Neural crest cell (in vitro differentiated cells): ENCODE measurements around the gene PYGO2. TPM values are rescaled to one million over a fixed set of nuclear protein-coding genes. Genes with fewer than 3 reads are reported as not detected.
A peak's percentile ranks its signal among the peaks of the same experiment; 100 is the strongest.
"Not testable (repeated sequence)": the region's sequence is repeated elsewhere in the genome, so short reads cannot be mapped to it uniquely, and the experiment has no call there.

Source experiments
- DNase-seq: peaks from one replicate; pipeline ENCODE4 v3.0.0; 2021; ENCODE audit warnings: low read depth, mixed read lengths, low spot score
- H3K27ac Mint-ChIP-seq: one replicate; pipeline ENCODE4 v1.8.0; 2021; ENCODE audit warnings: mild to moderate bottlenecking, mixed read lengths; ENCODE audit not compliant: unreplicated experiment
- H3K27me3 Mint-ChIP-seq: 2 replicates; pipeline ENCODE4 v1.8.0; 2021; ENCODE audit warnings: low read depth, mild to moderate bottlenecking, mixed read lengths
- H3K36me3 Mint-ChIP-seq: 2 replicates; pipeline ENCODE4 v1.8.0; 2021; ENCODE audit warnings: low read depth, mild to moderate bottlenecking, mixed read lengths
- H3K4me1 Mint-ChIP-seq: 2 replicates; pipeline ENCODE4 v1.8.0; 2021; ENCODE audit warnings: mixed read lengths
- H3K4me3 Mint-ChIP-seq: one replicate; pipeline ENCODE4 v1.8.0; 2021; ENCODE audit warnings: mild to moderate bottlenecking, mixed read lengths
- H3K9me3 Mint-ChIP-seq: 2 replicates; pipeline ENCODE4 v1.8.0; 2021; ENCODE audit warnings: mixed read lengths
- total RNA-seq: library from RNA; stranded (reverse); gene quantifications from 2 replicates; pipeline ENCODE4 v1.2.1, GENCODE V29; 2021
- TF ChIP-seq, protein P1 (sequence below): fragments of 200-600 bp; sonication (generic); conservative IDR thresholded peaks from 2 replicates; pipeline ENCODE4 v1.5.0; 2021; ENCODE audit warnings: antibody characterized with exemption, mild to moderate bottlenecking

Gene PYGO2
- total RNA-seq, 1 donor from 2014 or later = 65.1 TPM

DNA sequence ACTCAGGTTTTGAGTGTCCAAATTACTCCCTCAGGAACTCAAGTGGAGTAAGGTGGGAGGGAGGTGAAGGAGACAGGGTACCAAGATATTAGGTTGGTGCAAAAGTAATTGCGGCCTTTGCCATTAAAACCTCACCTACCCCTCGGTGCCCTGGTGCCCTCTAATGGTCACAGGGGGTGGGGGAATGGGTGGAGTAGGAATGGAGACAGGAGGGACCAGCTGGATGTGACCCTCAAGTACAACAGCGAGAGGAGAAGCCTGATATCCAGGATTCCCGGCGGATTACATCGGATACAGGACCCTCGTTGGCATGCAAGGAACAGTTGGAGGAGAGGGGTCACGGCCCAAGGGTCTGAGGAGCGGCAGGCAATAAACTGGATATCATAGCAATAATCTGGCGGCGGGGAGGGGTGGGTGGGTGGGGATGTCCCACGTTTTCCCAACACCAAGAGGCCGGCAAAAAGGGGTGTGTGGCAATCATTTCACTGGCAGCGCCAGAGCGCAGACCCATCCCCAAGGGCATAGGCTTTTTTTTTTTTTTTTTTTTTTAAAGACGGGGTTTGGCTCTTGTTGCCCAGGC lies 36.7 kb upstream of the PYGO2 start:
- H3K27me3 Mint-ChIP-seq = no peaks in the 10 kb centered on the region
- peak overlapping the region; percentile 81 for H3K4me3 Mint-ChIP-seq
- no peaks in the 10 kb centered on the region for H3K36me3 Mint-ChIP-seq
- peaks cover 20% of the 10 kb centered on the region for H3K4me1 Mint-ChIP-seq
- TF ChIP-seq, protein P1, sequence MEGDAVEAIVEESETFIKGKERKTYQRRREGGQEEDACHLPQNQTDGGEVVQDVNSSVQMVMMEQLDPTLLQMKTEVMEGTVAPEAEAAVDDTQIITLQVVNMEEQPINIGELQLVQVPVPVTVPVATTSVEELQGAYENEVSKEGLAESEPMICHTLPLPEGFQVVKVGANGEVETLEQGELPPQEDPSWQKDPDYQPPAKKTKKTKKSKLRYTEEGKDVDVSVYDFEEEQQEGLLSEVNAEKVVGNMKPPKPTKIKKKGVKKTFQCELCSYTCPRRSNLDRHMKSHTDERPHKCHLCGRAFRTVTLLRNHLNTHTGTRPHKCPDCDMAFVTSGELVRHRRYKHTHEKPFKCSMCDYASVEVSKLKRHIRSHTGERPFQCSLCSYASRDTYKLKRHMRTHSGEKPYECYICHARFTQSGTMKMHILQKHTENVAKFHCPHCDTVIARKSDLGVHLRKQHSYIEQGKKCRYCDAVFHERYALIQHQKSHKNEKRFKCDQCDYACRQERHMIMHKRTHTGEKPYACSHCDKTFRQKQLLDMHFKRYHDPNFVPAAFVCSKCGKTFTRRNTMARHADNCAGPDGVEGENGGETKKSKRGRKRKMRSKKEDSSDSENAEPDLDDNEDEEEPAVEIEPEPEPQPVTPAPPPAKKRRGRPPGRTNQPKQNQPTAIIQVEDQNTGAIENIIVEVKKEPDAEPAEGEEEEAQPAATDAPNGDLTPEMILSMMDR = no peak
- DNase-seq = no peak
- H3K9me3 Mint-ChIP-seq = no peaks in the 10 kb centered on the region
- no peak overlapping the region for H3K27ac Mint-ChIP-seq

DNA sequence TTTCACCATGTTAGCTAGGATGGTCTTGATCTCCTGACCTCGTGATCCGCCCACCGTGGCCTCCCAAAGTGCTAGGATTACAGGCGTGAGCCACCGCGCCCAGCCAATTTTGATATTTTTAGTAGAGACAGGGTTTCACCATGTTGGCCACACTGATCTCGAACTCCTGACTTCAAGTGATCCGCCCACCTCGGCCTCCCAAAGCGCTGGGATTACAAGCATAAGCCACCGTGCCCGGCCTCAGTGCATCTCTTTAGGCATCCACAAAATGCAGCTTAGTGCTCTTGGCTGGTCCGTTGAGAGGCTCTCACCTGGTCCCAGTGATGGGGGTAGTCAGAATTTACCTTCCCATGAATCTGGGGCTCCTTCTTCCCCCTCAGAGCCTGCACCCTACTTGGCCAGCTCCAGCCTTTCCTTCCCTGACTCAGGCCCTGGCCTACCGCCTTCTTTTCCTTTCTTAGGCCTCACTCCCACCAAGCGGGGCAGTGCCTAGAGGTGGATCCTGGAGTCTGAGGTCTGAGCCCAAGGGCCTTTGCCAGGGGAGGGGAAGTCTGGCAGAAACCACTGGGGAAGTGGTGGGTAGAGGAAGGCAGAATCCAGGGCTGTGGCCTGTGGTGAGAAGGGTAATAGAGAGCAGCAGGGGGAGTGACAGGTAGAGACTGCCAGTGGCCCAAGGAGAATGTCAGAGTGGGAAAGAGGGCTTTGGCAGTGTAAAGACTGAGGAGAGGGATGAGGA lies 35.6 kb upstream of the PYGO2 start:
- TF ChIP-seq, protein P1 = no peak
- peak overlapping the region; percentile 65 for H3K4me3 Mint-ChIP-seq

GRCh38 chr1:154995301-154995983 lies 33.9 kb upstream of the PYGO2 start:
- Mint-ChIP-seq H3K4me3 (peak overlapping the region; percentile 68), H3K4me1 (peaks cover 18% of the 10 kb centered on the region)
- not testable (repeated sequence) for DNase-seq, H3K27ac Mint-ChIP-seq, H3K9me3 Mint-ChIP-seq, H3K36me3 Mint-ChIP-seq, H3K27me3 Mint-ChIP-seq
- TF ChIP-seq, protein P1 = peak; percentile 54

More for the DNA sequence above, 35.6 kb upstream of the PYGO2 start:
- H3K36me3 Mint-ChIP-seq = no peaks in the 10 kb centered on the region
- peak overlapping the region; percentile 67 for H3K27ac Mint-ChIP-seq
- no peak for DNase-seq
- peaks cover 18% of the 10 kb centered on the region for H3K4me1 Mint-ChIP-seq
- no peaks in the 10 kb centered on the region for H3K9me3 Mint-ChIP-seq
- no peaks in the 10 kb centered on the region for H3K27me3 Mint-ChIP-seq

GRCh38 chr1:154994591-154994990 lies 33.0 kb upstream of the PYGO2 start:
- Mint-ChIP-seq H3K27ac (no peak overlapping the region), H3K27me3 (no peaks in the 10 kb centered on the region), H3K9me3 (no peaks in the 10 kb centered on the region), H3K4me1 (peaks cover 10% of the 10 kb centered on the region), H3K36me3 (peaks cover 3% of the 10 kb centered on the region), H3K4me3 (peak overlapping the region; percentile 68)
- TF ChIP-seq, protein P1 = no peak
- no peak for DNase-seq

DNA sequence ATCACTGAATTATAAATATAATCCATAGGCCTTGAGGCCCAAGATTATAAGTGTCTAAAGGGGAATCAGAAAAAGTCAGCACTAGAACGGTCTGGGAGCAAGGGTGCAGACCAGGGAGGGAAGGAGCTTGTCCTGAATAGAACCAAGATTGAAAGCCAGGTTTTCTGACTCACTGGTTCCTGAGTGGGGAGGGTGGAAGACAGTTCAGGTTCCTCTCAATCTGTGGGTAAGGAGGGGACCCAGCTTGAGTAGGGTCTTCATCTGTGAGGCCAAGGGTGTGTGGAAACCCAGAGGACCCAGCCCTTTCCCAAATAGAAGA lies 32.6 kb upstream of the PYGO2 start:
- no peak for DNase-seq
- H3K4me3 Mint-ChIP-seq = peak overlapping the region; percentile 68
- peaks cover 10% of the 10 kb centered on the region for H3K4me1 Mint-ChIP-seq
- peaks cover 4% of the 10 kb centered on the region for H3K36me3 Mint-ChIP-seq
- no peak overlapping the region for H3K27ac Mint-ChIP-seq
- H3K9me3 Mint-ChIP-seq = no peaks in the 10 kb centered on the region
- TF ChIP-seq, protein P1 = no peak
- H3K27me3 Mint-ChIP-seq = no peaks in the 10 kb centered on the region
